Prostate gland (tissue), 2 donors: Measurements from ENCODE around the gene SAMD4A.

Experiments used
- CTCF ChIP-seq, 4 experiments: fragments of 200-600 bp in 2 of 4; fragments of 450-650 bp in 2 of 4; sonication (generic) in 2 of 4; IDR thresholded peaks; 1 replicate in 3 of 4; 2 replicates in 1 of 4; pipeline ENCODE4 v1.5.1; 2016 to 2019; ENCODE audit warnings: antibody characterized with exemption in 4 of 4, mild to moderate bottlenecking in 2 of 4, moderate library complexity in 2 of 4
- POLR2A ChIP-seq: fragments of 450-650 bp; IDR thresholded peaks from one replicate; pipeline ENCODE4 v1.6.1; 2016; ENCODE audit warnings: antibody characterized with exemption, mild to moderate bottlenecking
- POLR2AphosphoS5 ChIP-seq: sonication (generic); formaldehyde crosslinking; IDR thresholded peaks from one replicate; pipeline ENCODE4 v1.6.1; 2017; ENCODE audit warnings: antibody characterized with exemption

- TF ChIP-seq CTCF (IDR thresholded peaks at IDR 0.05) (no peak), POLR2AphosphoS5 (no peak), POLR2A (no peak)
Observed at GRCh38 chr14:54688229-54688628, 121.3 kb downstream of the SAMD4A start.
